ENCODE results near the gene ZFAND3. TPM values are rescaled to one million over a fixed set of nuclear protein-coding genes. Genes with fewer than 3 reads are reported as not detected.

ZFAND3 gene
- total and polyA plus RNA-seq, 10 donors: 9.3 to 63.7 (median 49.9) TPM

- no peak overlapping the region for H3K27ac ChIP-seq
- intact Hi-C loops (cut with DNase I; ENCODE audit: low total_unique reads): no loop called here
- DNase-seq: no peak
- no peaks in the 10 kb centered on the region for H3K27me3 ChIP-seq (replicated peaks in 1 of 7)
- WGBS, 5 donors: 90 to 93% (median 91%) methylated on average over 5 of the region's 5 CpGs
- no peak overlapping the region for H3K4me3 ChIP-seq
- H3K9me3 ChIP-seq: no peaks in the 10 kb centered on the region
- peaks cover 10 to 61% (median 22%) of the 10 kb centered on the region in 6 donors for H3K4me1 ChIP-seq
- peaks cover 0 to 7% (median 0%) of the 10 kb centered on the region in 6 donors for H3K36me3 ChIP-seq
- TF ChIP-seq CTCF (IDR thresholded peaks at IDR 0.05 in 8 of 11, conservative IDR thresholded peaks at IDR 0.05 in 3 of 11): no peak
- TF ChIP-seq POLR2AphosphoS5 (IDR thresholded peaks at IDR 0.05): no peak
- no peak for TF ChIP-seq POLR2A (IDR thresholded peaks at IDR 0.05)
Observed at GRCh38 chr6:37934276-37934675, 114.7 kb downstream of the ZFAND3 start.

DNA sequence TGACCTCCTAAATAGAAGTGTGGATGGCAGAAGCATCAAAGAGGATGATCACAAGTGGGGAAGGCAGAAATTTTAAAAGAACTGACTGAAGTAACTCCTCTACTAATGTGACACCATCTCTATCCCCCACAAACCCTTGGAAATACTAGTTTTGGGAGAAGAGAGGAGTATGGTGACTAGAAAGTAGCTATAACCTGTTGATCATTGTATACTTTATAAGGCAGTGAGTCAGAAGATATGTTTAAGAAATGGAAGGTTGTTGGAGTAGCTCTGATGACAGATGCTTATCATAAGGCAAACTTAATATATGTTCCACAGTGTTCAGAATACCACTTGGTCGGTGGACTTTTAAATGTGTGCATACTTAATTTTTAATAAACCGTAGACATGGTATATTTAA is 116.6 kb downstream of the ZFAND3 start:
- no peak for TF ChIP-seq CTCF (IDR thresholded peaks at IDR 0.05 in 8 of 11, conservative IDR thresholded peaks at IDR 0.05 in 3 of 11)
- TF ChIP-seq POLR2A (IDR thresholded peaks at IDR 0.05): no peak
- no peak for TF ChIP-seq POLR2AphosphoS5 (IDR thresholded peaks at IDR 0.05)
- Histone ChIP-seq H3K4me3 (no peak overlapping the region), H3K36me3 (peaks cover 0 to 7% (median 0%) of the 10 kb centered on the region in 6 donors), H3K9me3 (no peaks in the 10 kb centered on the region), H3K27me3 (replicated peaks in 1 of 7) (no peaks in the 10 kb centered on the region), H3K27ac (no peak overlapping the region), H3K4me1 (peaks cover 17 to 69% (median 31%) of the 10 kb centered on the region in 6 donors)
- intact Hi-C loops (cut with DNase I; ENCODE audit: low total_unique reads): no loop called here
- 91 to 95% (median 94%) methylated on average over 2 of the region's 2 CpGs for WGBS, 5 donors
- no peak for DNase-seq

DNA sequence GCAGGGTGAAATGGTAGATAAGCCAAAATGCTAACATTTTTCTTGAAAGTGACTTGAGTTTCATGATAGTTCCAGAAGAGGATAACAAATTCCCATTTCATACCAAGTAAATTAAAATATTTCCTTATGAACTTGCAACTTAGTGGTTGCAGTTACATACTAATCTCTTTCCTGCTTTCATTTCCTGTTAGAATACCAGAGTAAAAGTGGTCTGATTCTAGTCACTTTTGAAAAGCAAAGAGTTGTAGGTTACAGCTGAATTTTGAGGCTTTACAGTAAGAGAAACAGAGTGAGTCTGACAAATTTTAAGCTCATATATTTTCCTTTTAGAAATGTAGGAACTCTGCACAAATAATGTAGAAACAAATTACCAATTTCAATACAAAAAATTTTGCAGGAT is 117.4 kb downstream of the ZFAND3 start:
- intact Hi-C loops (cut with DNase I; ENCODE audit: low total_unique reads): no loop called here
- Histone ChIP-seq H3K27me3 (replicated peaks in 1 of 7) (no peaks in the 10 kb centered on the region), H3K9me3 (no peaks in the 10 kb centered on the region), H3K27ac (no peak overlapping the region), H3K4me1 (peaks cover 17 to 72% (median 37%) of the 10 kb centered on the region in 6 donors), H3K36me3 (peaks cover 0 to 4% (median 0%) of the 10 kb centered on the region in 6 donors), H3K4me3 (no peak overlapping the region)
- no peak for DNase-seq
- no peak for TF ChIP-seq POLR2AphosphoS5 (IDR thresholded peaks at IDR 0.05)

- H3K27ac ChIP-seq: no peak overlapping the region
- no peak for DNase-seq
- H3K36me3 ChIP-seq: no peaks in the 10 kb centered on the region
- H3K27me3 ChIP-seq (replicated peaks in 1 of 7): no peaks in the 10 kb centered on the region
- H3K4me1 ChIP-seq: peaks cover 17 to 82% (median 53%) of the 10 kb centered on the region in 6 donors
- intact Hi-C loops (cut with DNase I; ENCODE audit: low total_unique reads): no loop called here
- TF ChIP-seq POLR2AphosphoS5 (IDR thresholded peaks at IDR 0.05) (no peak), POLR2A (IDR thresholded peaks at IDR 0.05) (no peak), CTCF (IDR thresholded peaks at IDR 0.05 in 8 of 11, conservative IDR thresholded peaks at IDR 0.05 in 3 of 11) (no peak)
- no peak overlapping the region for H3K4me3 ChIP-seq
- no peaks in the 10 kb centered on the region for H3K9me3 ChIP-seq
Observed at GRCh38 chr6:37938909-37939308, 119.4 kb downstream of the ZFAND3 start.

Measured in spleen (tissue), 11 donors.